Testis (tissue), 3 donors: Measurements from ENCODE around the gene FAM20B. TPM values are rescaled to one million over a fixed set of nuclear protein-coding genes. Genes with fewer than 3 reads are reported as not detected.
A peak's percentile ranks its signal among the peaks of the same experiment; 100 is the strongest.

Experiments
- DNase-seq: peaks from one replicate; pipeline ENCODE4 v3.0.0-alpha.2; 2019
- H3K27ac ChIP-seq, 2 donors: fragments of 200-600 bp; sonication (generic); one replicate each; pipeline ENCODE4 v1.5.1; 2019
- H3K27me3 ChIP-seq: fragments of 200-600 bp; sonication (generic); one replicate; pipeline ENCODE4 v1.5.1; 2019
- H3K36me3 ChIP-seq: fragments of 200-600 bp; sonication (generic); one replicate; pipeline ENCODE4 v1.5.1; 2017; ENCODE audit warnings: low read depth; ENCODE audit errors: missing control alignments
- H3K4me1 ChIP-seq: fragments of 200-600 bp; sonication (generic); one replicate; pipeline ENCODE4 v1.5.1; 2019
- H3K4me3 ChIP-seq, 2 donors: fragments of 200-600 bp; sonication (generic); one replicate each; pipeline ENCODE4 v1.5.1; 2017 to 2019
- H3K9me3 ChIP-seq: fragments of 200-600 bp; sonication (generic); one replicate; pipeline ENCODE4 v1.5.1; 2017
- POLR2A ChIP-seq: fragments of 450-650 bp; IDR thresholded peaks from one replicate; pipeline ENCODE4 v1.6.1; 2017; ENCODE audit warnings: antibody characterized with exemption, mild to moderate bottlenecking, moderate library complexity
- WGBS, 2 donors: methylation state at CpG; one replicate each; pipeline ENCODE4 v1.1.5; 2018; 5-methylcytosine and 5-hydroxymethylcytosine counted together
- intact Hi-C: fragments of 100-400 bp; cut with DNase I; formaldehyde crosslinking; loops from one replicate; pipeline ENCODE4 v1.15.1; 2023; ENCODE audit warnings: low total_unique reads
- polyA plus RNA-seq: library from polyadenylated mRNA; stranded (reverse); fragments of 350-450 nt; fragmentation: Illumina TruSeq; extraction: RNeasy Lipid Tissue Mini Kit (QIAGEN cat#74804); gene quantifications from one replicate; pipeline ENCODE4 v1.2.3, GENCODE V29; 2014; ENCODE audit warnings: low read depth, low replicate concordance; ENCODE audit not compliant: insufficient read depth
- total RNA-seq, 2 donors: library from RNA; depleted of rRNA; stranded (reverse); fragments of >200 nt; gene quantifications; one replicate each; pipeline ENCODE4 v1.2.3, GENCODE V29; 2016
- TF ChIP-seq, protein P1 (sequence below), 3 experiments: fragments of 450-650 bp in 2 of 3; fragments of 200-600 bp in 1 of 3; sonication (generic) in 1 of 3; IDR thresholded peaks; one replicate each; pipeline ENCODE4 v1.5.1; 2016 to 2019; ENCODE audit warnings: antibody characterized with exemption in 3 of 3, mild to moderate bottlenecking in 2 of 3, moderate library complexity in 1 of 3

Gene FAM20B
- total and polyA plus RNA-seq, 3 donors from 2014 or later = 16.8 to 22.3 (median 20.1) TPM

DNA sequence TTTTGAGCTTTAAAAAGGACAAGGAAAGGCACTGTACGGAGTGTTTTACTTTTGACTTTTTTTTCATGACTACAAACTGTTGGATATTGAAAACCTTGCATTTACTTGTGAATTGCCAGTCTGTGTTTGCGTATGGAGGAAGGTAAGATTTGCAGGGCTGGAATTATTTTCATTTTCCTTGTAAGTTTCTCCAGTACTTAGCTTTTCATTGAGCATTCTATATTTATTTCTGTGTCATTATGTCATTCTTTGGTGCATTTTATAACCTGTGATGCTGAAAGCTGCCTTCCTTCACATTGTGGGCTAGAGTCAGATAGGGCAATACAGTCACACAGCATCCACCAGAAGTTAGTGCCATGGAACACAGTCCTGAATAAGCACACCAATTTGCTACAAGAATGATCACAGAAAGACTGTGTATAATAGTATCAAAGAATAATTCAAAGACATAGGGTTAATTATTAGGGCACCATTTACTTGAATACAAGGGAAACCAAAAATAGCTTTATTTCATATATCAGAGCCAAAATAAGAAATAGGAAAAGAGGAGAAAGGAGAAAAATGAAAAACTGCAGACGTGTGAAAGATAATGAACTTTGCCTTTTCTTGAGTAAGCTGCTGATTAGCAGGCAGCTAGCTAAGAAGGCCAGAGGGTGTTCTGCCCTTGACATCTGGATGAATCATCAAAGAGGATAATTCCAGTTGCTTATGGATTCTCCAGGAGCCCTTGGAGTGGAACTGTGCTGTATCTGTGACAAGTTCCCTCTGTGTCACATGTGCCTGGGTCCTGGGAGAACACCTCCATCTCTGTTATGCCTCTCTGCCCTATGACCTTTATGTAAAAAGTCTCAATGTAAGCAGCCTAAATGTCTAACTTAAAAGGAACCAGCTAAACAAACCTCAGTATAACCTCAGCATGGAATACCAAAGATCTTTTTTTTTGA, 8.0 kb upstream of the FAM20B start:
- Histone ChIP-seq H3K27ac (no peak overlapping the region), H3K4me1 (peaks cover 5% of the 10 kb centered on the region), H3K9me3 (no peaks in the 10 kb centered on the region), H3K36me3 (no peaks in the 10 kb centered on the region), H3K4me3 (no peak overlapping the region), H3K27me3 (no peaks in the 10 kb centered on the region)
- intact Hi-C loops = no loop called here
- whole genome bisulfite sequencing, 2 donors = 39 to 54% methylated on average over 3 of the region's 3 CpGs
- TF ChIP-seq POLR2A = no peak
- TF ChIP-seq, protein P1, sequence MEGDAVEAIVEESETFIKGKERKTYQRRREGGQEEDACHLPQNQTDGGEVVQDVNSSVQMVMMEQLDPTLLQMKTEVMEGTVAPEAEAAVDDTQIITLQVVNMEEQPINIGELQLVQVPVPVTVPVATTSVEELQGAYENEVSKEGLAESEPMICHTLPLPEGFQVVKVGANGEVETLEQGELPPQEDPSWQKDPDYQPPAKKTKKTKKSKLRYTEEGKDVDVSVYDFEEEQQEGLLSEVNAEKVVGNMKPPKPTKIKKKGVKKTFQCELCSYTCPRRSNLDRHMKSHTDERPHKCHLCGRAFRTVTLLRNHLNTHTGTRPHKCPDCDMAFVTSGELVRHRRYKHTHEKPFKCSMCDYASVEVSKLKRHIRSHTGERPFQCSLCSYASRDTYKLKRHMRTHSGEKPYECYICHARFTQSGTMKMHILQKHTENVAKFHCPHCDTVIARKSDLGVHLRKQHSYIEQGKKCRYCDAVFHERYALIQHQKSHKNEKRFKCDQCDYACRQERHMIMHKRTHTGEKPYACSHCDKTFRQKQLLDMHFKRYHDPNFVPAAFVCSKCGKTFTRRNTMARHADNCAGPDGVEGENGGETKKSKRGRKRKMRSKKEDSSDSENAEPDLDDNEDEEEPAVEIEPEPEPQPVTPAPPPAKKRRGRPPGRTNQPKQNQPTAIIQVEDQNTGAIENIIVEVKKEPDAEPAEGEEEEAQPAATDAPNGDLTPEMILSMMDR (IDR thresholded peaks at IDR 0.05) = no peak
- no peak for DNase-seq

DNA sequence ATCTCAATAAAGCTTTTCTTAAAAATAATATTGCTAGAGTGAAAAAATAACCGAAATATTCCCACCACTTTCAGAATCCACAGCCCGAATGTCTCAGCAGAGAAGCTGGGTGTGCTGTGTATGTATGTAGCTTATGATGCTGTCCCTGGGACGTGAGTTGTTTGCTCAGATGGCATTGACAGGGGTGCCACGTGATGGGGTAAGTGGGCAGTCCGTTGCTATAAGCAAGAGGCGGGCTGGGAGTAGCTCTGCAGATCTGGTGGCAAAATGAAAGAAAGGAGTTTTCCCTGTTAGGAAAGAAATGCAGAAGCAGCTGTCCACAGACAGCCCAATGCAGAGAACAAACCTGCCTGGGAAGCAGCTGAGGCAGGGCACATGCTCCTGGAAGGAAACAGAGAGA, 3.8 kb upstream of the FAM20B start:
- intact Hi-C loops = no loop called here
- WGBS, 2 donors = 53 to 73% methylated on average over 6 of the region's 6 CpGs

DNA sequence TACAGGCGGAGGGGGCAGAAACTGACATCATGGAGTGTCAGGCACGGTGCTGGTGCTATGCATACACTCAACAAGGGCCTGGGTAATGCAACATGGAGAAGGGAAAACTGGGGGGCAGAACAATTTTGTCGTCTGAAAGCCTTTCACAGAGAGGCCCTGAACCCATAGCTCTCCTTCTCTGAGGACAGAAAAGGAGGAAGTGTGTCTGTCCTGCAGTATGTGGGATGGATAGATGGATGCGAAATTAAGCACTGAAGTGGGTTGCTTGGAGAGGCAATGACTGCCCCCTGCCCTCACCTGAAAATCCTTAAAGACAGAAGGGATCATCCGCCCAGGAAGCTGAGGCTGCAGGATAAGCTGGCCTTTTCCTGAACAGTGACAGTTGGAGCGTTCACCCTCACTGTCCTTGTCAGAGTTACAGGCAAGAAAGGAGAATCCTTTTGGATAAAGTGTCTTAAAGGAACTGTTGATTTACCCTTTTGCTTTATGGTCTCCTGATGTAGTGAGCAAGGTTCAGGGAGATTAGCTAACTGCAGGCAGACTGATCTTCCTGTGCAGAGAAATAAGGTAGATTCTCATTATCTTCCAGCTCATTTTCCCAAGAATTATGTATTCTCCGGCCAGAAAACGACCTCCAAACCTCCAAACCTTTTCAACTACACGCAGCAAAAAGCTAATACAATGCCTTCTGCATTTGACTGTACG, 1.6 kb upstream of the FAM20B start:
- Histone ChIP-seq H3K9me3 (no peaks in the 10 kb centered on the region), H3K27ac (no peak overlapping the region), H3K4me3 (no peak overlapping the region), H3K36me3 (no peaks in the 10 kb centered on the region), H3K27me3 (no peaks in the 10 kb centered on the region), H3K4me1 (peaks cover 10% of the 10 kb centered on the region)
- intact Hi-C loops = no loop called here
- no peak for DNase-seq
- TF ChIP-seq, protein P1 (IDR thresholded peaks at IDR 0.05) = no peak
- no peak for TF ChIP-seq POLR2A
- WGBS, 2 donors = 46 to 49% methylated on average over 10 of the region's 10 CpGs

More for the DNA sequence above, 3.8 kb upstream of the FAM20B start:
- Histone ChIP-seq H3K4me1 (peaks cover 5% of the 10 kb centered on the region), H3K4me3 (no peak overlapping the region), H3K36me3 (no peaks in the 10 kb centered on the region), H3K27ac (no peak overlapping the region), H3K27me3 (no peaks in the 10 kb centered on the region), H3K9me3 (no peaks in the 10 kb centered on the region)
- DNase-seq = peak; percentile 50
- TF ChIP-seq, protein P1 (IDR thresholded peaks at IDR 0.05) = no peak
- no peak for TF ChIP-seq POLR2A

DNA sequence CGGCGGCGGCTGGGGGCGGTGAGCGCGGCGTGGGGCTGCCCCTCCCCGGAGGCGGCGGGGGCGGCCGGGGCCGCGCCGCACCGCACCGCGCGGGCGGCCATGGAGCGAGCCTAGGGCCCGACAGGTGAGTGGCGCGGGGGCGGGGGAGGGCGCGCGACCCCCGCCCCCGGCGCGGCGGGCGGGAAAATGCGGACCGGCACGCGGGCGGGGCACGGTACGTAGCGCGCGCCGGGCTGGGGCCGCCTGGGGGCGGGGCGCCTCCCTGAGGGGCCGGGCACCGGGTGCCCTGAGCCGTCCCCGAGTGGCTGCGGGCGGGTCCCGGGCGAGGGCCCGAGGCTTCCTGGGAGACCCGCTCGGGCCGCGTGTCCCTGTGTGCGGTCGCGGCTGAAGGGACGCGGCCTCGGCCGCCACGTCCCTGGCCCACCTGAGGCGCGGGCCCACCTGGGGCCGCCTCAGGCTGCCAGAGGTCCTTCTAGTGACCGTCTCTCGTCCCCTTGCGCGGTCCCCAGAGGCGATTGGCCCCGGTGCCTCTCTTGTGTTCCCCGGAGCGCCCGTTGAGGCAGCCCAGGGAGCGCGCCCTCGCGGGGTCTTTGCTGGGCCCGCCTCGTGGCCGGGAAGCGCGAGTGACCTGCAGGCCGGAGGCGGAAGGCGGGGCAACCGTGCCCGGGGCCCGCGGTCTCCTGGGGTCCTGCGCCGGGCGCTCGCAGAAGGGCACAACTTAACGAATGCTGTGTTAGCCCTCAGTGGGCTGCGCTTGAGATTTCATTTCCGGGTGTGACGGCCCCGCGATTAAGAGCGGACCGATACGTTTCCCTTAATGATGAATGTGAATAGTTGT, 500 bp downstream of the FAM20B start:
- H3K36me3 ChIP-seq = no peaks in the 10 kb centered on the region
- no peaks in the 10 kb centered on the region for H3K9me3 ChIP-seq
- peak overlapping the region; percentile 88 to 96 for H3K27ac ChIP-seq
- intact Hi-C loops = no loop called here
- no peak for TF ChIP-seq POLR2A
- TF ChIP-seq, protein P1 (IDR thresholded peaks at IDR 0.05) = peak in 1 of 3 experiments; percentile 10
- WGBS, 2 donors = 0% methylated on average over 15 to 18 of the region's 110 CpGs
- DNase-seq = peak; percentile 74
- H3K4me3 ChIP-seq = peak overlapping the region; percentile 94 to 95
- peaks cover 26% of the 10 kb centered on the region for H3K4me1 ChIP-seq
- no peaks in the 10 kb centered on the region for H3K27me3 ChIP-seq
